Measurements from ENCODE around the gene USP32.
A peak's percentile ranks its signal among the peaks of the same experiment; 100 is the strongest.
"Not testable (repeated sequence)": the region's sequence is repeated elsewhere in the genome, so short reads cannot be mapped to it uniquely, and the experiment has no call there.

USP32 gene, protein sequence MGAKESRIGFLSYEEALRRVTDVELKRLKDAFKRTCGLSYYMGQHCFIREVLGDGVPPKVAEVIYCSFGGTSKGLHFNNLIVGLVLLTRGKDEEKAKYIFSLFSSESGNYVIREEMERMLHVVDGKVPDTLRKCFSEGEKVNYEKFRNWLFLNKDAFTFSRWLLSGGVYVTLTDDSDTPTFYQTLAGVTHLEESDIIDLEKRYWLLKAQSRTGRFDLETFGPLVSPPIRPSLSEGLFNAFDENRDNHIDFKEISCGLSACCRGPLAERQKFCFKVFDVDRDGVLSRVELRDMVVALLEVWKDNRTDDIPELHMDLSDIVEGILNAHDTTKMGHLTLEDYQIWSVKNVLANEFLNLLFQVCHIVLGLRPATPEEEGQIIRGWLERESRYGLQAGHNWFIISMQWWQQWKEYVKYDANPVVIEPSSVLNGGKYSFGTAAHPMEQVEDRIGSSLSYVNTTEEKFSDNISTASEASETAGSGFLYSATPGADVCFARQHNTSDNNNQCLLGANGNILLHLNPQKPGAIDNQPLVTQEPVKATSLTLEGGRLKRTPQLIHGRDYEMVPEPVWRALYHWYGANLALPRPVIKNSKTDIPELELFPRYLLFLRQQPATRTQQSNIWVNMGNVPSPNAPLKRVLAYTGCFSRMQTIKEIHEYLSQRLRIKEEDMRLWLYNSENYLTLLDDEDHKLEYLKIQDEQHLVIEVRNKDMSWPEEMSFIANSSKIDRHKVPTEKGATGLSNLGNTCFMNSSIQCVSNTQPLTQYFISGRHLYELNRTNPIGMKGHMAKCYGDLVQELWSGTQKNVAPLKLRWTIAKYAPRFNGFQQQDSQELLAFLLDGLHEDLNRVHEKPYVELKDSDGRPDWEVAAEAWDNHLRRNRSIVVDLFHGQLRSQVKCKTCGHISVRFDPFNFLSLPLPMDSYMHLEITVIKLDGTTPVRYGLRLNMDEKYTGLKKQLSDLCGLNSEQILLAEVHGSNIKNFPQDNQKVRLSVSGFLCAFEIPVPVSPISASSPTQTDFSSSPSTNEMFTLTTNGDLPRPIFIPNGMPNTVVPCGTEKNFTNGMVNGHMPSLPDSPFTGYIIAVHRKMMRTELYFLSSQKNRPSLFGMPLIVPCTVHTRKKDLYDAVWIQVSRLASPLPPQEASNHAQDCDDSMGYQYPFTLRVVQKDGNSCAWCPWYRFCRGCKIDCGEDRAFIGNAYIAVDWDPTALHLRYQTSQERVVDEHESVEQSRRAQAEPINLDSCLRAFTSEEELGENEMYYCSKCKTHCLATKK (N-terminal part only)

DNA sequence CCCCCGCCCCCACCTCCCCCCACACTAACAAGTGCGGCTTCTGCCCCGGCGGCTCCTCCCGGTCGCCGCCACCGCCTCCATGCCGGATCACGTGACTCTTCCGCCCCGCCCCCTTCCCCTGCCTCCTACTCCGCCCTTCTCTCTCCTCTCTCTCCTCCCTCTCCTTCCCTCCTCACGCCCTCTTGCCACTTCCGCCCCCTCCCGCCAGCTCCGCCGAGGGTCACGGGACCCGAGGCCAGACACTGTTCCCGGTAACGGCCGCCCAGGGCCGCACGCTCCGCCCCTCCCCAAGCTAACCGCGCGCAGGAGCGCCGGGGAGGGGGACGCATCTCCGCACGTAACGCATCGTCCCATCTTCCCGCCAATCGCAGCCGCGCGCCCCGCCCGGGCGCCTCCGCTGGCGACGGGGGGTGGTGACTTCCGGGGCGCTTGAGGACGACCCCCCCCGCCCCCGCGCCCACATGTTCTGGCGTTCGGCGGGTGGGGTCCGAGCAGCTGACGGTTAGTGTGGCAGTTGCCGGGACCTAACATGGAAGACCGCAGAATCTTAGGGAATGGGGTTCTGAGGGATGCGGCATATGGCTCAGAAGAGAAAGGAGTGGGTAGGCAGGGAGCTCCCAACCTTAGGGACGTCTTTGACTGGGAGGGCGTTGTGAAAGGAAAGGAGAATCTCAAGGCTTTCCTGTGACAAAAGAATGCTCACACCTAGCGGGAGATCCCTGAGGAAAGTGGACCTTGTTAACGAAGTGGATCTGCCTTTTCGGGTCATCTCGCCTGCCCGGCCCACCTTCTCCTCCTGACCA is at the start of gene USP32:
Gene USP32, minus strand, starts transcription at position 92 of the 803 bp plus-strand sequence. CDS start 194 bp downstream, outside the sequence.
- DNase-seq = peak; percentile 93

DNA sequence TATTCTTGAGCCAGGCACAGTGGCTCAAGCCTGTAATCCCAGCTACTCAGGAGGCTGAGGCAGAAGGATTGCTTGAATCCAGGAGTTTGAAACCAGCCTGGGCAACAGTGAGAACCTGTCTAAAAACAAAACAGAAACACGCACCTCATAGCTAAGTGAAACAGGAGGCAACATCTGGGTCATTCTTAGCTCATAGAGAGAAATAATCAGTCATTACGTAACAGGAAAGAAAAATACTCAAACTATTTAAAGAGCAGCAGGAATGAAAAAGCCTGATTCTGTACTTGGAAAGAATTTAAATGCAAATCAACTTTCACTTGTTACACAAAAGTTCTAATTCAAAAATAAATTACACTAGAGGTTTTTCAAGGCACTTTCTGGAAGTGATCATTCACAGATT is 47.6 kb upstream of the USP32 start:
- no peak for DNase-seq

DNA sequence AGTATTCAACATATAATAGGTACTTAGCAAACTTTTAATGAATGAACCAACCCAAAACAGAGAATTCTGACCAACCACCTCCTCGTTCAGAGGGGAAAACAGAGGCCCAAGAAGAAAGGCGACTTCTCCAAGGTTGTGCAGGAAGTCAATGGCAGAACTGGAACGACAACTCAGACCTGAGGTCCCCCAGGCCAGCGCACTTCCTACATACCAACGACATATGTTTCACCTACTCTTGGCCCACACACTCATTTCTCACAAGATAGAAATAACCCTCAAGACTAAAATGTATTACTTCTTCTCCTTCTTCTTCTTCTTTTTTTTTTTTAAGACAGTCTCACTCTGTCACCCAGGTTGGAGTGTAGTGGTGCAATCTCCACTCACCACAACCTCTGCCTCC is 44.7 kb upstream of the USP32 start:
- no peak for DNase-seq

DNA sequence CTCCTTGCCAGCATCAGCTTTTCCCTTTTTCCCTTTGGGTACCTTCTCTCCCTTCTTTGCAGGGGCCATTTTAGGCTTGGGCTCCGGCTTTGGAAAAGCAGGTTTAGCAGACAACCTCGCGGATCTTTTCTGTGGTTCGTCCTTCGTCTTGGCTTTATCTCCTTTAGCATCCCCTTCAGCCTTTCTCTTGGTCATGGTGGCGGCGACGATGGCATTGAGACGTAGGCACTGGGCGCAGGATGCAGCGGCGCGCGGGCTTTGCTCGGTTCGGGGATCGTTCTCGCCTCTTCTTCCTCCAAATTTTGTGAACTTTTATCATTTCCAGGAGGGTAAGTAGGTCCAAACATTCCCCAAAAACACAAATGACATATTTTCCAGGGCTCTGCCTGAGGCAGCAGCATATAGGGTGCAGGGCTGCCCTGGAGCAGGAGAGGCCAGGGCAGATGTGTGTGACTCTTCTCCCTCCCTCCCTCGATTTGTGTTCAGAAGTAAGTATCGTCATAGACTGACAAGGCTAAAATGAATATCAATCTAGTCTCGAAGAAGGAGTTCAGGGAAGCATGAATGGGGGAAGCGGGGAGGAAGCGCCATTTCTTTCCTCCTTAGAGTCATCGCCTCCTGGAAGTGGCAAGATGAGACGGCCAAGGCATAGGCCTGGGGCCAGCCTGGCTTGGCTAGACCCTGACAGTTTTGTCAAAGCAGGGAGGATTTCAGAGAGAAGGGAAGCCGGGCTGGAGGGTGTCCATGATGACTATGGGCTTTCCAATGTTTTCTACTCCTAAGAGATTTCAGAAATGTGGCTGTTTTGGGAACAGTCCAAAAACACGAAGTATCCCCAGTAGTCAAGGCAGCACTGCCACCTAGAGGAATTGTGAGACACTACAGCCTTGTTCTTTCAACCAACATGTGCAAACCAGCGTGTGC is 43.6 kb upstream of the USP32 start:
- peak; percentile 16 for DNase-seq

DNA sequence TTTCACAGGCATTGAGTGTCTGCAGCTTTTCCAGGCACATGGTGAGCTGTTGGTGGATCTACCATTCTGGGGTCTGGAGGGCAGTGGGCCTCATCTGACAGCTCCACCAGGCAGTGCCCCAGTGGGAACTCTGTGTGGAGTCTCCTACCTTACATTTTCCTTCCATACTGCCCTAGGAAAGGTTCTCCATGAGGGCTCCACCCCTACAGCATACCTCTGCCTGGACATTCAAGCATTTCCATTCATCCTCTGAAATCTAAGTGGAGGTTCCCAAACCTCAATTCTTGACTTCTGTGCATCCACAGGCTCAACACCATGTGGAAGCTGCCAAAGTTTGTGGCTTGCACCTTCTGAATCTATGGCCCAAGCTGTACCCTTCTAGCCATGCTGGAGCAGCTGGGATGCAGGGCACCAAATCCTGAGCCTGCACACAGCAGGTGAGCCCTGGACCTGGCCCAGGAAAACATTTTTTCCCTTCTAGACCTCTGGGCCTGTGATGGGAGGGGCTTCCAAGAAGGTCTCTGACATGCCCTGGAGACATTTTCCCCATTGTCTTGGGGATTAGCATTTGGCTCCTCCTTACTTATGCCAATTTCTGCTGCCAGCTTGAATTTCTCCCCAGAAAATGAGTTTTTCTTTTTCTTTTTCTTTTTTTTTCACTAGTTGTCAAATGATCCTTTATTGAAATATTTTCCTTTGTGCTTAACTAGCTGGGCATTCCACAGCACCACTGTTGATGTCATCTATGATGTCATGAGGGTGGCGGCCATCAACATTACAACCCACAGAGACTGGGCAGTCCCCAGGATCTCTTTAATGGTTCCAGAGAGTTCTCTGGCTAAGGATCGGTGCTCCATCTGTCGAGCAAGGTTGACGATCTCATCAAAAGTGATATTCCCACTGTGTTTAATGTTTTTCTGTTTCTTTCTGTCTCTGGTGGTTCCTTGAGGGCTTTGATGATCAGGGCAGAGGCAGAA is 41.4 kb upstream of the USP32 start:
- DNase-seq = not testable (repeated sequence)

DNA sequence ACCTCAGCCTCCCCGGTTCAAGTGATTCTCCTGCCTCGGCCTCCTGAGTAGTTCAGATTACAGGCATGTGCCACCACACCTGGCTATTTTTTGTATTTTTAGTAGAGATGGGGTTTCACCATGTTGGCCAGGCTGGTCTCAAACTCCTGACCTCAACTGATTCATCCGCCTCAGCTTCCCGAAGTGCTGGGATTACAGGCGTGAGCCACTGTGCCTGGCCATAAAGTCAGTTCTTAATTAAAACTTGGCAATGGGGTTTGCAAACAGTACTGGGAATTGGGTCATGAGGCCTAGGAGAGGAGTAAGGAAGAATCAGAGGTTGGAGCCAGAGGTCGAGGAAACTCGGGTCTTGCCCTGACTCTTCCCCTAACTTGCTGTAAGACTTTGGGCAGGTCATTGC is 38.6 kb upstream of the USP32 start:
- DNase-seq = not testable (repeated sequence)

DNA sequence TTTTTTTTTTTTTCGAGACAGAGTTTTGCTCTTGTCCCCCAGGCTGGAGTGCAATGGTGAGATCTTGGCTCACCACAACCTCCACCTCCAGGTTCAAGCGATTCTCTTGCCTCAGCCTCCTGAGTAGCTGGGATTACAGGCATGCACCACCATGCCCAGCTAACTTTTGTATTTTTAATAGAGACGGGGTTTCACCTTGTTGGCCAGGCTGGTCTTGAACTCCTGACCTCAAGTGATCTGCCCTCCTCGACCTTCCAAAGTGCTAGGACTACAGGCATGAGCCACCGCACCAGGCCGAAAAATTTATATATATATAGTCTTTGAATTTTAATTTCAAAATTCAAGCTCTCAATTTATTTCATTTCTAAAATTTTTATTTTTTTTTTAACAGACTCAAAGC is 36.6 kb upstream of the USP32 start:
- DNase-seq = not testable (repeated sequence)

DNA sequence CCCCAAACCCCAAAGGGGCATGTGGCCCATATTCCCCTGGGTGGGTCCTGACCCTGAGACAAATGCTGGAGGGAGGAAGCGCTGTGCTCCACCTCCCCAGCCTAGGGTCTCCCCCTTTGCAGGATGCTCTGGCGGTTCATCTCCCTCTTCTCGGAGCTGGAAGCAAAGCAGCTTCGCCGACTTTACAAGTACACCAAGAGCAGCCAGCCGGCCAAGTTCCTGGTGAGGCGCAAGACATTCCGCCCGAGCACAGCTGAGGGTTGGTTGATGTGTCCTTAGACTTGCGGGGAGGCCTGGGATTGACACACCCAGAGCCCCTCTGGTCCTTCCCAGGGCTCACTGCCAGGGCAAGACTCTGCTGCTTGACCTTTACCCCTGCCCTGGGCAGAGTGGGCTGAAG is 34.7 kb upstream of the USP32 start:
- DNase-seq = no peak

DNA sequence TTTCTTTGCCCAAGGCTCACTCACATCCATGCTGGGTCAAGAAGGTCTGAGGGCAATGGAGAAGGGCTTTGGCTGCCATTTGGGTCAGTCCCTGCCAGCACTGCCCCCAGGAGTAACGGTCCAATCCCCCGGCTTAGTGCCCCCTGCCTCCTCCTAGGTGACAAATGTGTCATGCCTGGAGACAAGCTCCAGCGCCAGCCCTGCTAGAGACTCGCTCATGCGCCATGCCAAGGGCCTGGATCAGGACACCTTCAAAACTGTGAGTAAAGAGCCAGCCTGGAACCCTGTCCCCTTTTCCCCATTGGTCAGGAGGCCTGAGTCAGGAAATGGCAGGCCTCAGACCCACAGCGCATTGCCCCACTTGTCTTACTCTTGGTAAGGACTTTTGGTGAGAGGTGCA is 33.7 kb upstream of the USP32 start:
- no peak for DNase-seq

DNA sequence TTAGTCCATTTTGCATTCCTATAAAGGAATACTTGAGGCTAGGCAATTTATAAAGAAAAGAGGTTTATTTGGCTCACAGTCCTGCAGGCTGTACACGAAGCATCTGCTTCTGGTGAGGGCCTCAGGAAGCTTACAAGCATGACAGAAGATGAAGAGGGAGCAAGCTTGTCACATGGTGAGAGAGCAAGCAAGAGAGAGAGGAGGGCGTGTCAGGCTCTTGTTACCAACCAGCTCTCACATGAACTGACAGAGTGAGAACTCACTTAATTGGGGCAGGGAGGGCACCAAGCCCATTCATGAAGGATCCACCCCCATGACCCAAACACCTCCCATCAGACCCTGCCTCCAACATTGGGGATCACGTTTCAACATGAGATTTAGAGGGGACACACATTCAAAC is 31.9 kb upstream of the USP32 start:
- no peak for DNase-seq

DNA sequence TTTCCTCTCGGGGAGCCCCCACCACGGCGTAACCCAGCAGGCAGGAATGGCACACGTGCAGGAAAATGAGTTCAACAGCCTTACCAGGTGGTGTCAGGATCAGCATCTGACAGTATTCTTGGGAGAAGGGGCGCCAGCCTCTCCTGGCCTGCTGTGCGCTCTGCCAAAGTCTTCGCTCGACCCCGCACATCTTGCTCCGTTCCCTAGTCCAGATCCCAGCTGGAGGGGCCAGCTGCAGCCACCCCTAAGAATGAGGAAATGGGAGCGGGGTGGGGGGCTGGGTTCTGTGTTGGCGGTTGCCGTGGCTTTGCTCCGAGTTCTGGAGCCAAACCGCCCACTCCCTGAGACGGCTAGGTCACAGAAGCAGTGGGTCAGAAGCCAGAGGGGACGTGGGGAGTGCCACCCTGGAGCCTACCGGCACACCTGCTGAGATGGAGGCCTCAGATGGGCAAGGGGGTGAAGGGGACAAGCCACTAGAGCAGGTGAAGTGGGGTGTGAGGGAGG is 30.3 kb upstream of the USP32 start, which contains the start of gene CHCT1:
Gene CHCT1, plus strand, starts transcription at position 328 of the 504 bp plus-strand sequence. Its CDS starts 104 bp downstream, at position 432.
- no peak for DNase-seq

DNA sequence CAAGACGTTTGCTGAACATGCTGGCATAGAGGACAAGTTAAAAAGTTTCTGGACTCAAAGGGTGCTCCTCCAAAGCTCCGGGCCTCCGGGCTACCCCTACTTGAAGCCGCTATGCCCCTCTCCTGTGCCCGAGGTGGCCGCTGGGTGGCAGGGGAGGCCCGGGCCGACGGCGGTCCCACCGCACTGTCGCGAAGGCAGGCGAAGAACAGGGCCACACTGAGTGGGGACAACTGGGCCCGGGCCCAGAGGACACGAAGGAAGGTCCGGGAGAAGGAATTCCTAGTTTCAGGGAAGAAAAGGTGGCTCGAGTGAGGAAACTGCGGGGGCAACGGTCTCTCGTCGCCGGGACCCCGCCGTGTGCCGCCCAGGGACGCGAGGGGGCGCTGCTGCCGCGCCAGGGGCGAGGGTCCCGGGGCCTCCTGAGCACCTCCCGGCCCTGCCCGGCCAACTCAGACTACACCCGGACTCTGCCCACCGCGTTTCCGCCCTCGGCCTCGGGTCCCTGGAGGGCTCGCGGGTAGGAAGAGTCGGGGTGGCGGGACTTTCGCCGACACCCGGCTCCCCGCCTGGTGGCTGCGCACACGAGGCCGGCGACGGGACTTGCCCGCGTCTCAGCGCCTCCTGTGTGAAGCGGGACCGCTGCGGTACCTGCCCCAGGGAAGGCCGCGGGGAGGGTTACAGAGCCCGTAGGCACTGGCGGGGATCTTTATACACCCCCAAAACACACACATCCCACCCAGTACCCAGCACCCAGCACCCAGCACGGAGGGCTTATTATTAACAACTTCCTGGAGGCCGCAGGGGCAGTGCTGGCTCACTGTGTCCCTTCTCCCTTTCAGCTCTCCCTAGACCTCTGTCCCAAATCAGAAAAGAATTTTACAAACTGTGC is 29.6 kb upstream of the USP32 start:
- DNase-seq = no peak

DNA sequence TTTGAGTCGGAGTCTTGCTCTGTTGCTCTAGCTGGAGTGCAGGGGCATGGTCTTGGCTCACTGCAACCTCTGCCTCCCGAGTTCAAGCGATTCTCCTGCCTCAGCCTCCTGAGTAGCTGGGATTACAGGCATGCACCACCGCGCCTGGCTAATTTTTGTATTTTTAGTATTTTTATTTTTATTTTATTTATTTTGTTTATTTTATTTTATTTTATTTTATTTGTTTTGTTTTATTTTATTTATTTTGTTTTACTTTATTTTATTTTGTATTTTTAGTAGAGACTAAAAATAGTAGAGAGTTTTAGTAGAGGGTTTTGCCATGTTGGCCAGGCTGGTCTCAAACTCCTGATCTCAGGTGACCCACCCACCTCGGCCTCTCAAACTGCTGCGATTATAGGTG is 27.9 kb upstream of the USP32 start:
- not testable (repeated sequence) for DNase-seq

DNA sequence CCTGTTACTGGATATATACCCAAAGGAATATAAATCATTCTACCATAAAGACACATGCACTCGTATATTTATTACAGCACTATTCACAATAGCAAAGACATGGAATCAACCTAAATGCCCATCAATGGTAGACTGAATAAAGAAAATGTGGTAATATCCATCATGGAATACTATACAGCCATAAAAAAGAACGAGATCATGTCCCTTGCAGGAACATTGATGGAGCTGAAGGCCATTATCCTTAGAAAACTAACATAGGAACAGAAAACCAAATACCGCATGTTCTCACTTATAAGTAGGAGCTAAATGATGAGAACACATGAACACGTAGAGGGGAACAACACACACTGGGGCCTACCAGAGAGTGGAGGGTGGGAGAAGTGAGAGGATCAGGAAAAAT is 27.1 kb upstream of the USP32 start:
- not testable (repeated sequence) for DNase-seq

DNA sequence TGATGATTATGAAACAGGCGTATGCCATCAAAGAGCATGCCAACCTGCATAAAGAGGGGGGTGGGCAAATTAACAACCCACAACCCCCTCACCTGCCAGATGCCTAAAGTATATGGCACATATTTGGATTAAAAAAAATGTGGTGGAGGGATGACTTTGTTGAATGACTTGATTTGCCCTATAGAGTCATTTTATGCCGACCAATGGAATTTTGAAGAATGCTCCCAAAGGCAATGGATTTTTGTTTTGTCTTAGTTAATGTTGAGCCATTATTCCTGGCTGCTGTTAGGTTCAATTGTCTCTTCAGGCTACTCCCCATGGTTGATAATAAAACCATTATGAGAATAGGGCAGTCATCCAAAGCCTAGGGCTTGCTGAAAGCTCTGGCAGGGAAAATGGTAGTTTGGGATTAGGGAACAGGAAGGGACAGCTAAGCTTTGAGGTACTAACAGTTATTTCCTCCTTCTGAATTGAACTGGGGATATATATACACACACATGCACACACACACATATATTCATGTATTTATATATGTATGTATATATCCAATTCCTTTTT is 24.5 kb upstream of the USP32 start:
- no peak for DNase-seq

DNA sequence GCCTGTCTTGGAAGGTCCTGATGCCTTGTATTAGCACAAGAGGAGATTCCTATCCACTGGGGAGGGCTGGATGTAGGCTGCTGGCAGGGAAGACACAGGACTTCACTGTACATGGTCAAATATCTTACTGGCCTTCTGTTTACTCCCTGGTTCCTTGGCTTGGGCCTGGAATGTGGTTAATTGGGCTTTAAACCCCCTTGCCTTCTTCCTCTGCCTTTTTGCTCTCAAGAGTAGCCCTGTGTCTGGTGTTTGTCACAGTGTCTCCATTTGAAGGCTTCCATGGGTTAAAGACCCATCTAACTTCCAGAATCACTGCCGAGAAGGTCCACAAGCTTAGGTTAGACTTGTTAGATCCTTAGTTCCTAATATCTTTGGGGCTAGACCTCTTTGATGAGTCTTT is 23.2 kb upstream of the USP32 start:
- no peak for DNase-seq

DNA sequence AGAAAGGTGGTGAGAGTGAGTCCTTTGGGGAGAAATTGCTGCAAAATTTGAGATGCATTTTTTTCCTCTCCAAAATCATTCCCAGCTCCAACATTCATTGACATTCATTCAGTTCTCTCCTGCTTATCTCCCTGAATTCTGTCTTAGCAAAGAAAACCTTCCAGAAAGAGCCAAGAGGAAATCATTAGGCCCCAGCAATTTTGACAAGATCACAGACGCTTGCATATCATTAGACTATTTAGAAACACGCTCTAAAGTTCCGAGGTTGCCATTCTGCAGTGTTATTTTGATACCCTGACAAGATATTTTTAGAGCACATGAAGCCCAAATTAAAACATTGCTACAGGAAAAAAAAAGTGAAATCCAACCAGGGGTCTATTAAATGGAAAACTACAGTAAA is 20.8 kb upstream of the USP32 start:
- no peak for DNase-seq

DNA sequence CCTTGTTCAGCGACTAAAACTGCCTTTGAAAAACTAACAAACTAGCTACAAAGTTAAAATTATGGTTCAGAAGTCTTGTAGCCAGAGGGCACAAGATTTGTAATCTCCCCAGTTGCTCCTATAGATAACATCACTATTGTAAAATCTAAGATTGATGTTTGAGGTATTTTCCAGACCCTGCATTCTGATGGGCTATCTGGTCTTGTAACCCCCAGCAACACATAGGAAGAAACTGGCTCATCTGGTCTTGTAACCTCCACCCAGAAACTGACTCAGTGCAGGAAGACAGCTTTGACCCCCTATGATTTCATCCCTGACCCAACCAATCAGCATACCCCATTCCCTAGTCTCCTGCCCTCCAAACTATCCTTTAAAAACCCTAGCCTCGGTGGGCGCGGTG is 18.1 kb upstream of the USP32 start:
- no peak for DNase-seq
